SK-N-SH (cell line): ENCODE data around the gene PRKCB. TPM values are rescaled to one million over a fixed set of nuclear protein-coding genes. Genes with fewer than 3 reads are reported as not detected.

Source experiments
- CTCF ChIA-PET: fragments of 300-600, 350-600 bp; formaldehyde crosslinking; extraction: SDS; loops from one replicate; lab custom pipeline; 2021; lab: Yijun Ruan, JAX
- POLR2A ChIA-PET: fragments of 350-600 bp; sonication (Branson Sonifier 250); formaldehyde crosslinking; extraction: SDS; loops from one replicate; lab custom pipeline; 2020; ENCODE audit warnings: antibody characterized with exemption, inconsistent platforms; lab: Yijun Ruan, JAX
- DNase-seq: peaks from one replicate; pipeline ENCODE4 v3.0.0; 2012
- H2AFZ ChIP-seq: fragments of 200-600 bp; sonication (generic); 2 replicates; pipeline ENCODE4 v1.8.1; 2016; ENCODE audit warnings: antibody characterized with exemption, mild to moderate bottlenecking, low read depth
- H3F3A ChIP-seq: fragments of 200-600 bp; sonication (generic); replicated peaks from 2 replicates; pipeline ENCODE3; 2016; ENCODE audit warnings: antibody characterized with exemption, mild to moderate bottlenecking; ENCODE audit not compliant: insufficient read depth
- H3K27ac ChIP-seq, 2 experiments: fragments of 200-500 bp in 1 of 2; fragments of 200-600 bp in 1 of 2; sonication (Bioruptor generic) in 1 of 2; sonication (generic), shearing (Covaris generic) in 1 of 2; 2 replicates each; pipeline versions ENCODE4 v1.5.1 to v1.6.1; 2014 to 2016; ENCODE audit warnings: low read depth in 2 of 2, inconsistent platforms in 1 of 2, low read length in 1 of 2, mild to moderate bottlenecking in 1 of 2, mixed read lengths in 1 of 2
- H3K27me3 ChIP-seq: fragments of 200-600 bp; sonication (generic), shearing (Covaris generic); 2 replicates; pipeline ENCODE4 v1.6.1; 2016; ENCODE audit warnings: mixed run types; ENCODE audit not compliant: insufficient read depth
- H3K36me3 ChIP-seq, 2 experiments: fragments of 200-500 bp in 1 of 2; fragments of 200-600 bp in 1 of 2; sonication (Bioruptor generic) in 1 of 2; sonication (generic) in 1 of 2; replicated peaks in 1 of 2; 2 replicates each; pipeline versions ENCODE3 to v1.5.1; 2014 to 2016; ENCODE audit warnings: low read length in 1 of 2, mild to moderate bottlenecking in 1 of 2; ENCODE audit not compliant: insufficient read depth in 2 of 2, control insufficient read depth in 1 of 2
- H3K4me1 ChIP-seq, 2 experiments: fragments of 200-500 bp in 1 of 2; fragments of 200-600 bp in 1 of 2; sonication (Bioruptor generic) in 1 of 2; sonication (generic), shearing (Covaris generic) in 1 of 2; 2 replicates each; pipeline versions ENCODE4 v1.5.1 to v1.6.1; 2014 to 2016; ENCODE audit warnings: low read depth in 1 of 2, low read length in 1 of 2, mixed run types in 1 of 2; ENCODE audit not compliant: insufficient read depth in 2 of 2, control insufficient read depth in 1 of 2
- H3K4me2 ChIP-seq: fragments of 200-600 bp; sonication (generic), shearing (Covaris generic); 2 replicates; pipeline ENCODE4 v1.6.1; 2017; ENCODE audit warnings: mixed run types
- H3K4me3 ChIP-seq, 2 experiments: fragments of 200-500 bp in 1 of 2; fragments of 200-600 bp in 1 of 2; sonication (Bioruptor generic) in 1 of 2; sonication (generic), shearing (Covaris generic) in 1 of 2; 2 replicates each; pipeline versions ENCODE4 v1.5.1 to v1.8.1; 2014 to 2016; ENCODE audit warnings: low read depth in 2 of 2, inconsistent platforms in 1 of 2, low read length in 1 of 2, mild to moderate bottlenecking in 1 of 2, mixed read lengths in 1 of 2, moderate library complexity in 1 of 2
- H3K79me2 ChIP-seq: fragments of 200-600 bp; sonication (generic); 2 replicates; pipeline ENCODE4 v1.8.1; 2017; ENCODE audit warnings: mild to moderate bottlenecking; ENCODE audit not compliant: insufficient read depth
- H3K9ac ChIP-seq: fragments of 200-600 bp; sonication (generic); 2 replicates; pipeline ENCODE4 v1.6.1; 2017; ENCODE audit warnings: mixed run types
- H3K9me2 ChIP-seq: fragments of 200-600 bp; sonication (generic); 2 replicates; pipeline ENCODE4 v1.6.1; 2017; ENCODE audit warnings: mixed run types
- H3K9me3 ChIP-seq: fragments of 200-600 bp; sonication (generic); 2 replicates; pipeline ENCODE4 v1.6.1; 2017; ENCODE audit warnings: mixed run types, mild to moderate bottlenecking, moderate library complexity
- H4K20me1 ChIP-seq: fragments of 200-600 bp; sonication (generic); 2 replicates; pipeline ENCODE4 v1.6.1; 2017; ENCODE audit warnings: mild to moderate bottlenecking, mixed run types; ENCODE audit not compliant: insufficient read depth
- EZH2phosphoT487 ChIP-seq: fragments of 200-600 bp; sonication (generic); IDR thresholded peaks from 2 replicates; pipeline ENCODE4 v1.6.1; 2017; ENCODE audit warnings: low read depth, mixed run types, mild to moderate bottlenecking, antibody characterized with exemption, moderate library complexity, borderline replicate concordance
- JUND ChIP-seq: IDR thresholded peaks from 2 replicates; pipeline ENCODE4 v1.4.0; 2012
- MXI1 ChIP-seq: IDR thresholded peaks from 2 replicates; pipeline ENCODE4 v1.6.1; 2012; ENCODE audit warnings: mild to moderate bottlenecking, low read depth, low read length, improper control_type of control experiment
- POLR2AphosphoS5 ChIP-seq: IDR thresholded peaks from 2 replicates; pipeline ENCODE4 v1.6.1; 2012; ENCODE audit warnings: low read depth, low read length
- RXRA ChIP-seq: IDR thresholded peaks from 2 replicates; pipeline ENCODE4 v1.4.0; 2012; ENCODE audit warnings: low read depth, mild to moderate bottlenecking, borderline replicate concordance
- SMC3 ChIP-seq: IDR thresholded peaks from 2 replicates; pipeline ENCODE4 v1.6.1; 2012; ENCODE audit warnings: low read depth, low read length, improper control_type of control experiment
- TAF1 ChIP-seq: IDR thresholded peaks from 2 replicates; pipeline ENCODE4 v1.6.1; 2012; ENCODE audit warnings: low read depth, mild to moderate bottlenecking, low read length, moderate library complexity, borderline replicate concordance
- TCF12 ChIP-seq: IDR thresholded peaks from 2 replicates; pipeline ENCODE4 v1.4.0; 2012
- TEAD4 ChIP-seq: IDR thresholded peaks from 2 replicates; pipeline ENCODE4 v1.4.0; 2012; ENCODE audit warnings: mild to moderate bottlenecking, borderline replicate concordance; ENCODE audit not compliant: insufficient read depth
- YY1 ChIP-seq: IDR thresholded peaks from 2 replicates; pipeline ENCODE4 v1.4.0; 2012; ENCODE audit warnings: low read depth, mild to moderate bottlenecking
- WGBS: methylation state at CpG from one replicate; pipeline ENCODE4 v1.1.6; 2017; ENCODE audit warnings: low lambda C conversion rate; 5-methylcytosine and 5-hydroxymethylcytosine counted together
- polyA plus RNA-seq, 3 experiments: library from polyadenylated mRNA; depleted of rRNA; stranded (reverse); fragments of >200 nt; gene quantifications; 2 replicates each; pipeline ENCODE4 v1.2.3, GENCODE V29; 2012
- TF ChIP-seq, protein P1 (sequence below): fragments of 150-350 bp; IDR thresholded peaks from 2 replicates; pipeline ENCODE4 v1.6.1; 2017; ENCODE audit warnings: antibody characterized with exemption, low read length, low read depth, borderline replicate concordance

Gene PRKCB
- polyA plus RNA-seq, 1 of the 3 experiments (the other 2 are of a cell fraction), result 0.12 TPM

- H2AFZ ChIP-seq, result no peak overlapping the region
- H3K4me3 ChIP-seq, result no peak overlapping the region
- no peaks in the 10 kb centered on the region for H3K79me2 ChIP-seq
- no peaks in the 10 kb centered on the region for H3K9me2 ChIP-seq
- no peaks in the 10 kb centered on the region for H4K20me1 ChIP-seq
- H3K9me3 ChIP-seq, result no peaks in the 10 kb centered on the region
- H3K36me3 ChIP-seq, result no peaks in the 10 kb centered on the region
- no peak overlapping the region for H3K4me2 ChIP-seq
- DNase-seq, result no peak
- no peaks in the 10 kb centered on the region for H3F3A ChIP-seq
- no peak overlapping the region for H3K9ac ChIP-seq
- WGBS, result 43% methylated on average over 2 of the region's 2 CpGs
- POLR2A ChIA-PET, result no interaction called here
- CTCF ChIA-PET, result interaction anchor here (1.1 to 1.4 kb wide), 2 partner anchors 13 to 150 kb away, joined by 3 to 8 read pairs; no protein-coding TSS in a partner anchor
- TF ChIP-seq TCF12, result no peak
- TF ChIP-seq RXRA, result no peak
- no peak for TF ChIP-seq TEAD4
- H3K4me1 ChIP-seq, result no peaks in the 10 kb centered on the region
- no peak overlapping the region for H3K27ac ChIP-seq
- H3K27me3 ChIP-seq, result no peaks in the 10 kb centered on the region
These were observed 385.4 kb downstream of the PRKCB start for GRCh38 chr16:24221219-24221618.

DNA sequence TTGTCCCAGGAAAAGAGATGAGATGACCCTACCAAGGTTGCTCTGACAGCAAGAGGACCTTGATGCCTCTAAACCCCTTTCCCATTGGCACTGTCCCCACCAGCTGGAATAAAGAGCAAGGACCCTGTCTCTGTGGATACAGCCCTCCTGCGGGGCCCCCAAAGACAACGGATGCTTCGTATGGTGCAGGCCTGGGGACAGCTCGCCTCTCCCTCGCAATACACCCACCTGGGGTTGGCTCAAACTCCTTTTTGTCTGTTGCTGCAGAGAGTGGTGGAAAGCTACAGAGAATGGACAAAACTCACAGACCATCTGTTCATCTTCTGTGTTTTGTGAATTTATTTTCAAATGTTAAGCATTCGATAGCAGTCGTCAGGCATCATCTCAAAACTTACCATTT is 392.7 kb downstream of the PRKCB start:
- no peak for TF ChIP-seq JUND
- no peak for TF ChIP-seq POLR2AphosphoS5
- no peak for TF ChIP-seq SMC3
- TF ChIP-seq, protein P1, sequence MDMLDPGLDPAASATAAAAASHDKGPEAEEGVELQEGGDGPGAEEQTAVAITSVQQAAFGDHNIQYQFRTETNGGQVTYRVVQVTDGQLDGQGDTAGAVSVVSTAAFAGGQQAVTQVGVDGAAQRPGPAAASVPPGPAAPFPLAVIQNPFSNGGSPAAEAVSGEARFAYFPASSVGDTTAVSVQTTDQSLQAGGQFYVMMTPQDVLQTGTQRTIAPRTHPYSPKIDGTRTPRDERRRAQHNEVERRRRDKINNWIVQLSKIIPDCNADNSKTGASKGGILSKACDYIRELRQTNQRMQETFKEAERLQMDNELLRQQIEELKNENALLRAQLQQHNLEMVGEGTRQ, result no peak
- no peak for TF ChIP-seq EZH2phosphoT487
- no peak for TF ChIP-seq TEAD4
- TF ChIP-seq MXI1, result no peak
- no peaks in the 10 kb centered on the region for H3K79me2 ChIP-seq
- H3K9me2 ChIP-seq, result no peaks in the 10 kb centered on the region
- no peaks in the 10 kb centered on the region for H3K4me1 ChIP-seq
- no peaks in the 10 kb centered on the region for H3K36me3 ChIP-seq
- no peaks in the 10 kb centered on the region for H3F3A ChIP-seq
- ChIA-PET POLR2A (no interaction called here), CTCF (interaction anchor here (2.7 kb wide), 1 partner anchor 24 kb away, joined by 9 read pairs; no protein-coding TSS in a partner anchor)
- no peak overlapping the region for H3K4me3 ChIP-seq
- H3K4me2 ChIP-seq, result no peak overlapping the region
- H4K20me1 ChIP-seq, result no peaks in the 10 kb centered on the region
- H2AFZ ChIP-seq, result no peak overlapping the region
- no peak overlapping the region for H3K27ac ChIP-seq
- no peaks in the 10 kb centered on the region for H3K9me3 ChIP-seq
- H3K9ac ChIP-seq, result no peak overlapping the region
- H3K27me3 ChIP-seq, result no peaks in the 10 kb centered on the region
- 30% methylated on average over 6 of the region's 7 CpGs for WGBS
- no peak for DNase-seq

GRCh38 chr16:24232936-24233335 is 397.2 kb downstream of the PRKCB start:
- Histone ChIP-seq H3K79me2 (no peaks in the 10 kb centered on the region), H4K20me1 (no peaks in the 10 kb centered on the region), H3K9me2 (no peaks in the 10 kb centered on the region), H3F3A (no peaks in the 10 kb centered on the region), H3K4me3 (no peak overlapping the region), H3K36me3 (no peaks in the 10 kb centered on the region), H3K4me2 (no peak overlapping the region), H3K4me1 (no peaks in the 10 kb centered on the region), H3K9me3 (no peaks in the 10 kb centered on the region), H3K27ac (no peak overlapping the region), H2AFZ (no peak overlapping the region), H3K27me3 (no peaks in the 10 kb centered on the region), H3K9ac (no peak overlapping the region)
- ChIA-PET POLR2A (no interaction called here), CTCF (no interaction called here)
- 30% methylated on average over 2 of the region's 2 CpGs for WGBS
- TF ChIP-seq TAF1 (no peak), YY1 (no peak), JUND (no peak)
- no peak for DNase-seq
